Measurements from ENCODE around the gene CGB1. TPM values are rescaled to one million over a fixed set of nuclear protein-coding genes. Genes with fewer than 3 reads are reported as not detected.
"Not testable (repeated sequence)": the region's sequence is repeated elsewhere in the genome, so short reads cannot be mapped to it uniquely, and the experiment has no call there.

The CGB1 gene
- total RNA-seq (2014; rRNA removed; shearing (Covaris generic)), result not detected in 2 replicates

GRCh38 chr19:49036815-49037214 lies at the start of gene CGB1:
TSS of gene CGB1 (minus strand) at chr19:49036895. CDS start at chr19:49036711, 184 bp downstream.
- not testable (repeated sequence) for DNase-seq (ENCODE audit: low spot score)

GRCh38 chr19:49086296-49086695 lies 49.6 kb upstream of the CGB1 start:
- DNase-seq (ENCODE audit: low spot score), result no peak

GRCh38 chr19:49085868-49086232 lies 49.2 kb upstream of the CGB1 start:
- DNase-seq (ENCODE audit: low spot score), result no peak

DNA sequence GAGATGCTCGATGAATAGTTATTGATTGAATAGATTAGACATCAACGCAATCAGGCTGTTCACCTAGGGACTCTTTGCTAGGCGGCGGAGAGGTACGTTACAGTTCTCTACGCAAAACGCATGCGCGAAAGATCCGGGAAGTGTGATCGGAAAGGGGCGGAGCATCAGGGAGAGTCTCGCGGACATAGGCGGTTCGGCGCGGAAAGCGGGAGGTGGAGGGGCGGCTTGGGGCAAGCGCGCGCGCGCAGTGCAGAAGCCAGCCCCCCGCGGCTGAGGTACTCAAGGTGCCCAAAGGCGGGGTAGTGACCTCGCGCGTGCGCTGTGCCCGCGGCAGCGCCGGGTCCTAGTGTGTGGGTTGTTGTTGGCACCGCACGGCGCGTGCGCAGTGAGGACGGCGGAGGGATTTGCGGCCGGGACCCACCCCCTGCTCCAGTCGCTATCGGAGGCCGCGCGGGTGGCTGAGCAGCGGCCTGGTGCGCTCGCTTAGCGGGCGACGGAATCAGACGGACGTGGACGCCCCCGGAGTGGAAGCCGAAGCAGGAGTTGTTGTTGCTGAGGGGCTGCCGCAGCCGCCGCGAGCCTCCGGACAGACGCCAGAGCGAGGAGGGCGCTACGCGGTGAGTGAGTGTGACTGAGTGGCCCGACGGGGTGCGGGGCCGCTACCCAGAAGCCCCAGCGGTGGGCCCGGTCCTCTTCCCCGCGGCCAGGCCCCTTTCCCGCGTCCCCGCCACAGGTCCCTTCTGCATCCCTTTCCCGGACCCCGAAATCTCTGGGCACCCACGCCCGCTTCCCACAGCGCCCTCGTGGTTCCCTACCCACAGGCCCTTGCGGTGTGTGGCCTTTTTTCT lies 48.5 kb upstream of the CGB1 start, which contains the start of gene SNRNP70:
TSS of gene SNRNP70 (plus strand) at position 432 of the 848 bp plus-strand sequence. CDS start 964 bp downstream, outside the sequence.
- DNase-seq (ENCODE audit: low spot score), result peak; percentile 92

DNA sequence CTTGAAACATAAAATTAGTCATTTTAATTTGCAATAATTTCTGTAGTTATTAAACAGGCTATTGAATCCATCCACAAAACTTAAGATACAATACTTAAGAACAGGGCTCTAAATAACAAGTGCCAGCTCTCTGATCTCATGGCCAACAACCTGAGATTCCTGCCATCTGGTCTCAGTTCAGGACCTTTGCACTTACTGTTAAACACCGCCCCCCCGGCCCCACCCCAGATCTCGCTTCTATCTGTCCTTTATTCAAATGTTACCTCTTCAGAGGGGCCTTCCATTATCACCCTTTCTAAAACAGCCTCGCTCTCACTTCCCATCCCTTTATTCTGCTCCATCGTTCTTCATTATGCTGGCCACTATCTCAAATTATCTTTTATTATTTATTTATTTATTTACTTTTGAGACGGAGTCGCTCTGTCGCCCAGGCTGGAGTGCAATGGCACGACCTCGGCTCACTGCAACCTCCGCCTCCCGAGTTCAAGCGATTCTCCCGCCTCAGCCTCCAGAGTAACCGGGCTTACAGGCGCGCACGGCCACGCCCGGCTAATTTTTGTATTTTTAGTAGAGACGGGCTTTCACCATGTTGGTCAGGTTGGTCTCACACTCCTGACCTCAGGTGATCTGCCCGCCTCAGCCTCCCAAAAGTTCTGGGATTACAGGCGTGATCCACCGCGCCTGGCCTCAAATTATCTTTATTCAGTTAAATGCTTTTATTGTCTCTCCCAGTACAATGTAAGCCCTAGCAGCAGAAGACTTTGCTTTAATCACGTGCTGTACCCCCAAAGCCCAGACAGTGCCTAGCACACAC lies 47.7 kb upstream of the CGB1 start:
- DNase-seq (ENCODE audit: low spot score), result no peak

DNA sequence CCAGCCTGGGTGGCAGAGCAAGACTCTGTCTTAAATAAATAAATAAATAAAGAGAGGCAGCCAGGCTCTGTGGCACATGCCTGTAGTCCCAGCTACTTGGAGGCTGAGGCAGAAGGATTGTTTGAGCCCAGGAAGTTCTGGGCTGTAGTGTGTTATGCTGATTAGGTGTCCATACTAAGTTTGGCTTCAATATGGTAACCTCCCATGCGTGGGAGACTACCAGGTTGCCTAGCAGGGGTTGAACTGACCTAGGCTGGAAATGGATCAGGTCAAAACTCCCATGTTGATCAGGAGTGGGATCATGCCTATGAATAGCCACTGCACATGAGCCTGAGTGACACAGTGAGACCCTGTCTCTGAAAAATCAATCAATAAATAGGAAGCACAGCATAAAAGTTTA lies 44.6 kb upstream of the CGB1 start:
- DNase-seq (ENCODE audit: low spot score), result no peak

GRCh38 chr19:49080392-49080791 lies 43.7 kb upstream of the CGB1 start:
- no peak for DNase-seq (ENCODE audit: low spot score)

DNA sequence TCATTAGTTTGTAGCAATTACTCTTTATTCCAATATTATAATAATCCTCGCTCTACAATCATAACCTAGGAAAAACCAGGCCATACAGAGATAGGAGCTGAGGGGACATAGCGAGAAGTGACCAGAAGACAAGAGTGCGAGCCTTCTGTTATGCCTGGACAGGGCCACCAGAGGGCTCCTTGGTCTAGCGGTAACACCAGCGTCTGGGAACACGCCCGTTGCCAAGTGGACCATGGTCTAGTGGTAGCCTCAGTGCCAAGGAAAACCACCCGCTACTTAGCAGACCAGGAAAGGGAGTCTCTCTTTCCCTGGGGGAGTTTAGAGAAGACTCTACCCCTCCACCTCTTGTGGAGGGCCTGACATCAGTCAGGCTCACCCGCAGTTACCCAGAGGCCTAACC lies 38.2 kb upstream of the CGB1 start:
- DNase-seq (ENCODE audit: low spot score), result peak; percentile 33

DNA sequence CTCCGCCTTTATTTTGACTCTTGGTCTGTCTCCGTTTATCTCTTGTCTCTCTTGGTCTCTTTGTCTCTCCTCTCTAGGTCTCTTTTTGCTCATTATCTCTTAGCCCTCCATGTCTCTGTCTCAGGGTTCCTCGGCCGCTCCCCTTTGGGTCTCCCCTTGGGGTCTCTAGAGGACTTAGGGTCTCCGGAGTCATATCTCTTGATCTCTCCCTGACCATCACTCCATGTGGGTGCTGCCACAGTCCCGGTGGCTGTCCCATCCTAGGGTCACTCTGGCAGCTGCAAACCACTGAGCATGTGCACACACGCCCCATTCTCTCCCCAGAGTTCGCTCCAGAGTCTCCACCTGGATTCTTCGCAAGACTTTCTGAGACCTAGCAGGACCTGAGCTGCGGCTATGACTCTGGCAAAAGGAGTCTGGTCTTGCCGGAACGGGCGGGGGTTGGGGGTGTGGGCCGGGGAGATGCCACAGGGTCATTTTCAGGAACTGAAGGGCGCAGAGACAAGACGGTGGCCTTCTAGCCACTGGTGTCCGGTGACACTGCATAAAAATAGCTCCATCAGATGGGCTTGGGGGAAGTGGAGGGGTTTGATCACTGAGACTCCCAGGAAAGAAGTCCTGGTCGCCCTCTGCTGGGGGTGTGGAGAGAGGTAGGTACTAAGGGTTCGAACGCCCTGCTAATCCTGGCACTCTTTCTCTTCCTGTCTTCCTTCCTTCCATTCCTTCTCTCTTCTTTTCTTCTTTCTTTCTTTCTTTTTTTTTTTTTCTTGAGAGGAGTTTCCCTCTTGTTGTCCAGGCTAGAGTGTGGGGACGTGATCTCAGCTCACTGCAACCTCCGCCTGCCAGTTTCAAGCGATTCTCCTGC lies 37.1 kb upstream of the CGB1 start:
- no peak for DNase-seq (ENCODE audit: low spot score)

DNA sequence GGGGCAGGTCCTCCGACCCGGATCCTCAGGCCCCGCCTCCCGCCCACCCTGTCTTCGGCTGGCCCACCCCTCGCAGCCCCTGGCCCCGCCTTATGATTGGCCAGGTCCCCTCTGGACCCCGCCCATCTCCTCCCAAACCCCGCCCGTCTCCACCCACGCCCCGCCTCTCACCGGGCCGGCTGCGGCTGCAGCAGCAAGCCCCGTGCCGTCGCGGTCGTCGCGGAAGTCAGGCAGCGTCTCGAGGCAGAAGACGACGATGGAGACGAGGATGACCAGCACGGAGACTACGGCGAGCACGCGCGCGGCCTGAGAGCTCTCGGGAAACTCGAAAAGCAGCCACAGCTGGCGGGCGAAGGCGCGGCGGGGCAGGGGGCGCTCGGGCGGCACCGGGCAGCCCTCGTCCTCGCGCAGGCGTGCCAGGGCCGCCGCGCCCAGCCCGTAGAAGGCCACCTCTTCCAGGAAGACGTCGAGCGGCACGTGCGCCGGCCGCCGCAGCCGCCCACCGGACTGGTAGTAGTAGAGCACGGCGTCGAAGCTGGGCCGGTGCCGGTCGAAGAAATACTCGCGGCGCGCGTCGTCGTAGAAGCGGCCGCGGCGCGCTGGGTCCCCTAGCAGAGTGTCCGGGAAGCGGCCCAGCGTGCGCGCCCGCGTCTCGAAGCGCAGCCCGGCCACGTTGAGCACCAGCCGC lies 35.3 kb upstream of the CGB1 start:
- DNase-seq (ENCODE audit: low spot score), result no peak

- DNase-seq (ENCODE audit: low spot score), result no peak
Observed at GRCh38 chr19:49070416-49070815, 33.7 kb upstream of the CGB1 start.

DNA sequence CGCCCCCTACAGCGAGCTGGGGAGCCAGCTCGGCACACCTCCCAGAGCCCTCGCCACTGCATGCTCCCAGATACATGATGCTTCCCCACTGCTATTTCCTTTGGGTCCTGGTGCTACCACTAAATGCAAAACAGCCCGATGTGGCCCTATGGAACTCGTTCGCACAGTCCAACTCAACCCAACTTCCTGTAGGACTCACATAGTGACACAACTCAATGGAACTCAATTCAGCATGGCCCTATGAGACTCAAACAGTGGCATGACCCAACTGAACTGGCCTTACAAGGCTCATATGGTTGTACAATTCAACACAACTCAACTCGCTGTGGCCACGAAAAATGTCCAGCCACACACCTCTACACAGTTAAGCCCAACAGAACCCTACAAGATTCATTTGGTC lies 32.3 kb upstream of the CGB1 start:
- no peak for DNase-seq (ENCODE audit: low spot score)

DNA sequence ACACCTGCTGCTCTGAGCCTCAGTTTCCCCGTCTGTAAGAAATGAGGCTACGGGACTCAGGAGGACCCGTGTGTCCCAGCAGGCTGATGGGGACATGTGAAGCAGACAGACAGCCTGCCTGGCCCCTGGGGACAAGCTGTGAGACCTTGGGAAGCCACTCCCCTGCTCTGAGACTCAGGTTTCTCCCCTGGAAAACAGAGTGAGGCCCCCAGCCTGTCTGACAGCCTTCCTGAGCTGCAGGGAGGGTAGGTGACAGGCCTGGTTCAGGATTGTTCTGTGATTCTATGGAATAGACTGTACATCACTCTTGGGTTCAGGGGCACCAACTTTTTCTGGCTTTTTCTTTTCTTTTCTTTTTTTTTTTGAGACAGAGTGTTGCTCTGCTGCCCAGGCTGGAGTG lies 30.9 kb upstream of the CGB1 start:
- no peak for DNase-seq (ENCODE audit: low spot score)

DNA sequence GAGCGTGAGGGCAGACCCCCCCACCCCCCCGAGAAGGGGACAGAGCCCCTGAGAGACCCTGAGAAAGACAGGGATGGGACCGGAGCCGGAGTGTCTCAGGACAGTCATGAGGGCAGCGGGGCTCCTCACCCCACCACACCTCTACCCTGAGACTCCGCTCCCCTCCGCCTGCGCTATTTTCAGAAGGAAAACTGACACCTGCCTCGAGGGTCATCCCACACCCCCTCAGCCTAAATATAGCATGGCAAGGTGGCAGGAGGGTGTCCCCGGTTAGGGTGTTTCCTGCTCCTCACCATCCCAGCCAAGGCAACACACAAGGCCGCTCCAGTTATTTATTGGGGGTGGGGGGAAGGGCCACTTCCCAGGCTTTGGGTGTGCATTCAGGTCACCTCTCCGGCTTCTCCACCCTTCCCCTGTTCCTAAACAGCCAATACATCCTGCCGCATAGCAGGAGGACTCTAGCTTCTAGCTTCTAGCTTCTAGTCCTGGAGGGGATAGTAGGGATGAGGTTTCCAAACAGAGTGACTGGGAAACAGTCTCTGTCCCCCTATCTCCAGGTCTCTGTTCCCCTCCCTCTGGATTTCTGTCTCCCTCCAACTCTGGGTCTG lies 29.3 kb upstream of the CGB1 start:
- DNase-seq (ENCODE audit: low spot score), result no peak

DNA sequence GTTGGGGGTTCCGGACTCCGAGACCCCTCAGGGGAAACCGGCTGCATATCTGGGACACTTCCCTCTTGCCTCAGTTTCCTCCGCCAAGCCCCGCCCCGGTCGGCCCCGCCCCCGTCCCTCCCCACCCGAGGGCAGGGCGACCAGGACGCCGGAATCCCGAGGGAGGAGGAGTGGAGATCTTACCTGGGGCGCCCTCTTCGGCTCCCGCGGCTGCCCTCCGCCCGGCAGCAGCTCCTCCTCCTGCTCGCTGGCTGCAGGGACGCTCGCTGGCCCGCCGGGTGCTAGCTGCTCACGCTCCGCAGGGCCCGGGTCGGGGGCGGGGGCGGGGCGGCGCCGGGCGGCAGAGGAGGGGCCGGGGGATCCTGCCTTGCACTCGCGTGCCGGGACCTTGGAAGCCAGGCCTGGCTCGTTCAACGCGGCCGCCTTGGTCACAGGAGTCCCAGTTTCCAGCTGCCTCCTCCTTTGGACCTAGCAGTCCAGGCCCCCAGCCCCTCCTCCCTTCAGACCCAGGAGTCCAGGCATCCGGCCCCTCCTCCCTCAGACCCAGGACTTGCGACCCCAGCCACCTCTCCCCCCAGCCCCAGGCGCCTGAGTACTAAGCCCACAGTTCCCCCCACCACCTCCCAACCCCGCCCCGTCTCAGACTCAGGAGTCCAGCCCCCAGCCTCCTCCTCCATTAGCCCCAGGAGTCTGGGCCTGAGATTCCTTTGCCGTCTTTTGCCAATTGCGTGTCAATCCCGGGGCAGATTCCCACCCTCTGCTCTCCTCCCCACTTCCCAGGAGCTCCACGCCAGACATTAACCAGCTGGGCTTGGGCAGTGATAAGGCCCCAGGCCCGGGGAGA lies 28.3 kb upstream of the CGB1 start, which contains the start of gene NTF4:
TSS of gene NTF4 (minus strand) at position 51 of the 844 bp plus-strand sequence. CDS start 2,821 bp downstream, outside the sequence.
- DNase-seq (ENCODE audit: low spot score), result no peak

DNA sequence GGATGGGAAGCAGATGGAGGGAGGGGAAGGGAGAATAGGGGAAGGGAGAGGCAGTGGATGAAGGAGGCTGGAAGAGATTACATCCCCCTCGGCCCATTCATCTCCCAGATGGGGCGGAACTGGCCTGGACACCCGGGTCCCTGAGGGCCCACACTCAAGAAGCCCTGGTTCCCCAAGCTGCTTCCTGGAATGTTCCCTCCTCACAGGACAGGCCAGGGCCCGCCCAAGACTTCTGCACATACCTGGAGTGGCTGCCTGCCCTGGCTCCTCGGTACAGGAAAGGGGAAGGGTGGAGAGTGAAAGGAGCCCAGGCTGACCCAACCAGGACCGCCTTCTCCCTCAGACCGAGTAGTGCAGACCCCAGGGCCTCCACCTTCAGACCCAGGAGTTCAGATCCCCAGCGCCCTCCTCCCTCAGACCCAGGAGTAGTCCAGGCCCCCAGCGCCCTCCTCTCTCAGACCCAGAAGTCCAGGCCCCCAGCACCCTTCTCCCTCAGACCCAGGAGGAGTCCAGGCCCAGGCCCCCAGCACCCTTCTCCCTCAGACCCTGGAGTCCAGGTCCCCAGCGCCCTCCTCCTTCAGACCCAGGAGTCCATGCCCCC lies 27.4 kb upstream of the CGB1 start:
- no peak for DNase-seq (ENCODE audit: low spot score)

- DNase-seq (ENCODE audit: low spot score), result no peak
Observed at GRCh38 chr19:49061445-49061844, 24.8 kb upstream of the CGB1 start.

- no peak for DNase-seq (ENCODE audit: low spot score)
Observed at GRCh38 chr19:49061000-49061399, 24.3 kb upstream of the CGB1 start.

DNA sequence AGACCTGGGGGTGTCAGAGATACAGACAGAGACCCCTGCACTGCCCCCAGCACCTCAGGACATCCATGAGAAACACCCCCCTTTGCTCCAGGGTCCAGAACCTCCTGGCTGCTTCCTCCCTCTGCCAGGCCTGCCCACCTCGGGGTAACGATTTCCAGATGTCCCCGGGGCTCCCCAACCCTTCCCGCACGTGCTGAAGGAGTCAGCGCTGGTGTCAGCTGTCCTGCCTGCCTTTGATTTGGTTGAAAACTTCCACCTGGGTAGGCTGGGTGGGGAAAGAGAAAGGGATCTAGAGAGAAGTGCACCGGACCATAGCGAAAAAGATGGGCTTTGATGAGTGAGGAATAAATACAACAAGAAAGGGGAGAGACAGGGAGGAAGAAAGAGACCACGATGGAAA lies 22.4 kb upstream of the CGB1 start:
- no peak for DNase-seq (ENCODE audit: low spot score)
